Skeletal muscle tissue (tissue), 4 donors: ENCODE results near the gene KNL1. TPM values are rescaled to one million over a fixed set of nuclear protein-coding genes. Genes with fewer than 3 reads are reported as not detected.

Experiments used
- H3K27ac ChIP-seq: one replicate; pipeline ENCODE4 v1.7.0; 2013; ENCODE audit warnings: mild to moderate bottlenecking, low read depth, low read length, inconsistent platforms
- H3K27me3 ChIP-seq, 3 donors: one replicate each; pipeline ENCODE4 v1.7.0; 2013; ENCODE audit warnings: low read length in 3 of 3; ENCODE audit not compliant: control insufficient read depth in 3 of 3, insufficient read depth in 3 of 3
- H3K36me3 ChIP-seq, 3 donors: one replicate each; pipeline ENCODE4 v1.7.0; 2013; ENCODE audit warnings: low read length in 3 of 3; ENCODE audit not compliant: control insufficient read depth in 3 of 3, insufficient read depth in 3 of 3
- H3K4me1 ChIP-seq, 3 donors: one replicate each; pipeline ENCODE4 v1.7.0; 2013; ENCODE audit warnings: low read length in 3 of 3, mild to moderate bottlenecking in 3 of 3; ENCODE audit not compliant: control insufficient read depth in 3 of 3, insufficient read depth in 3 of 3
- H3K4me3 ChIP-seq, 3 donors: one replicate each; pipeline ENCODE4 v1.7.0; 2013; ENCODE audit warnings: low read length in 3 of 3
- H3K9ac ChIP-seq, 3 donors: one replicate each; pipeline ENCODE4 v1.7.0; 2013; ENCODE audit warnings: low read length in 3 of 3, mild to moderate bottlenecking in 3 of 3, moderate library complexity in 2 of 3, low read depth in 1 of 3
- H3K9me3 ChIP-seq, 3 donors: one replicate each; pipeline ENCODE4 v1.7.0; 2013; ENCODE audit warnings: low read length in 3 of 3; ENCODE audit not compliant: control insufficient read depth in 3 of 3
- total RNA-seq: library from RNA; depleted of rRNA; stranded (reverse); fragments of >200 nt; gene quantifications from one replicate; pipeline ENCODE4 v1.2.3, GENCODE V29; 2014
- donor health status: Osteomylitis.

KNL1 gene
- total RNA-seq, 1 donor from 2014 or later, result 6.3 TPM

DNA sequence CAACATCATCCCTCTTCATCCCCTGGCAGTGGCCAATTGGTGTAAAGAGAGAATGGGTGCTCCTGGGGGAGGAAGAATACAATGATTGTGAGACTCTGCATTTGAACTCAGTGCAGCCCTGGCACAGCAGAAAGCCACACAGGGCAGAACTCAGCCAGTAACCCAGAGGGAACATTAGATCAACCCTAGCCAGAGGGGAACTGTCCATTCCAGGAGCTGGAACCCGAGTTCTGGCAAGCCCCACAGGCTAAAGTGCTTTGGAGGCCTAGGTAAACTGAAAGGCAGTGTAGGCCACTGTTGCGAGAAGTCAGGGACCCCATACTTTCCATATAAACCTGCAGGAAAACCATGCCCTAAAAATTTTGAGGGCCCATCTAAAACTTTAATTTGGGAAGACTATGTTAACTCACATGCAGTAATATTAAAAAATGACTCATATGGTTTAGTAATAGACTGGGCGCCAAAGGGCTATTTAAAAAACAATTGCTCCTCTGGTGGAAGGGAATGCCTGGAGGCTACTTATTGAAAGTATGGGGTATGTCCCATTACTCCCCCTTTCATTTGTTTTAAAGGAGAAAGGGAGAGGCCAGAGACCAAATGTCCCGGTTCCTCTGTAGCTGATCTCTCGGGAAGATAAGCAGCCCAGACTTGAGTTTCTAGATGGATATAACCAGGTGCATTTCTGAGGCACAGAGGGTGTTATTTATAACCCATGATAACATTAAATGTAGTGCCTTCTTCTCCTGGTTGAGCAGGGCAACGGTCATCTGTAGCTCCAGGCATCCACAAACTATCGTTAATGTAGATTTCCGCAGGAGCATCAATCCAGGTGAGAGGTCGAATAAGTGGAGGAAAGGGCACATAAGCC is 95.1 kb downstream of the KNL1 start:
- Histone ChIP-seq H3K27me3 (no peaks in the 10 kb centered on the region), H3K9ac (no peak overlapping the region), H3K4me1 (peaks cover 5 to 13% (median 12%) of the 10 kb centered on the region in 3 donors), H3K4me3 (no peak overlapping the region), H3K27ac (peak overlapping the region; percentile 69), H3K9me3 (no peaks in the 10 kb centered on the region), H3K36me3 (peaks cover 3 to 7% (median 5%) of the 10 kb centered on the region in 3 donors)

DNA sequence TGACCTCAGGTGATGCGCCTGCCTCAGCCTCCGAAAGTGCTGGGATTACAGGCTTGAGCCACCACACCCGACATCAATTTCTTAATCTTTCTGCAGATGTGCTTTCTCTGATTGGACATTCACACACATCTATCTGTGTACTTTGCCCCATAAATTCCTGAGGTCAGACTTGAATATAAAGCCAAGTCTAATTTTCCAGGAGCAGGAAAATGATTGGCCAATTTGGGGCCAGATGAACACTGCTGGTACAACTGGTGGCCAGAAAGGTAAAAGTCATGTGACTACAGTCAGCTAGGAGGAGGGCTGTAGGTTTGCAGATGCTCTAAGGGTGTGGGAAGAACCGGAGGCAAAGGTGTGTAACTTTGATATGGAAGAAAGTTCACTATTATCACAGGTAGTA is 97.7 kb downstream of the KNL1 start:
- Histone ChIP-seq H3K4me3 (no peak overlapping the region), H3K27ac (no peak overlapping the region), H3K9ac (no peak overlapping the region), H3K4me1 (peaks cover 14 to 26% (median 21%) of the 10 kb centered on the region in 3 donors), H3K27me3 (no peaks in the 10 kb centered on the region), H3K36me3 (peaks cover 3 to 7% (median 5%) of the 10 kb centered on the region in 3 donors), H3K9me3 (no peaks in the 10 kb centered on the region)

DNA sequence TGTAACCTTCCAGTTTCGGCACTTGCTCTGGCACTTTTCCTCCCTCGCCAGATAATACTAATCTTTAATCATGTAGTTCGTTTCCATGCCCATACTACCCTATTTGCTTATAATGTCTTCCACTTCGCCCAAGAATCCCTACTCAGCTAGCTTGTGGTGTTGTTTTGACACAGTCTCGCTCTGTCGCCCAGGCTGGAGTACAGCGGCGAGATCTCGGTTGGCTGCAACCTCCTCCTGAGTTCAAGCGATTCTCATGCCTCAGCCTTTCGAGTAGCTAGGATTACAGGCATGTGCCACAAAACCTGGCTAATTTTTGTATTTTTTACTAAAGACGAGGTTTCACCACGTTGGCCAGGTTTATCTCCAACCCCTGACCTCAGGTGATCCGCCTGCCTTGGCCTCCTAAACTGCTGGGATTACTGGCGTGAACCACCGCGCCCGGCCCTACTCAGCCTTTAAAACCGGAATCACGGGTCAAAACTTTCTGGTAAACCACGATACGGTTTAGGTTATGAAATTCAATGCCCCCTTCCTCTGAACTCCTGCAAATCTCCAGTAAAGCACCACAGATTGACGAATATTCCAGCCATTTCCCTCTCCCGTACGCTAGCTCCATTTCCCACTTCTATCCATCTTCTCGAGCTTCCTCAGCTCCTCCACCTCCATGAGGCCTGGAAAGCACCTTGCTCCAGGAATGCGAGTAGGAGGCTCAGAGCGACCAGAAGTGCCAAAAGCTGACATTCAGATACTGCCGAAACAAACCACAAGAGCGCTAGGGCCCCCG is 100.0 kb downstream of the KNL1 start:
- peaks cover 14 to 21% (median 18%) of the 10 kb centered on the region in 3 donors for H3K4me1 ChIP-seq
- H3K27ac ChIP-seq, result peak overlapping the region; percentile 98
- H3K36me3 ChIP-seq, result peaks cover 3 to 7% (median 5%) of the 10 kb centered on the region in 3 donors
- H3K4me3 ChIP-seq, result peak overlapping the region; percentile 94 to 99 (median 98)
- H3K27me3 ChIP-seq, result no peaks in the 10 kb centered on the region
- H3K9ac ChIP-seq, result peak overlapping the region; percentile 99 to 100 (median 99)
- H3K9me3 ChIP-seq, result no peaks in the 10 kb centered on the region

DNA sequence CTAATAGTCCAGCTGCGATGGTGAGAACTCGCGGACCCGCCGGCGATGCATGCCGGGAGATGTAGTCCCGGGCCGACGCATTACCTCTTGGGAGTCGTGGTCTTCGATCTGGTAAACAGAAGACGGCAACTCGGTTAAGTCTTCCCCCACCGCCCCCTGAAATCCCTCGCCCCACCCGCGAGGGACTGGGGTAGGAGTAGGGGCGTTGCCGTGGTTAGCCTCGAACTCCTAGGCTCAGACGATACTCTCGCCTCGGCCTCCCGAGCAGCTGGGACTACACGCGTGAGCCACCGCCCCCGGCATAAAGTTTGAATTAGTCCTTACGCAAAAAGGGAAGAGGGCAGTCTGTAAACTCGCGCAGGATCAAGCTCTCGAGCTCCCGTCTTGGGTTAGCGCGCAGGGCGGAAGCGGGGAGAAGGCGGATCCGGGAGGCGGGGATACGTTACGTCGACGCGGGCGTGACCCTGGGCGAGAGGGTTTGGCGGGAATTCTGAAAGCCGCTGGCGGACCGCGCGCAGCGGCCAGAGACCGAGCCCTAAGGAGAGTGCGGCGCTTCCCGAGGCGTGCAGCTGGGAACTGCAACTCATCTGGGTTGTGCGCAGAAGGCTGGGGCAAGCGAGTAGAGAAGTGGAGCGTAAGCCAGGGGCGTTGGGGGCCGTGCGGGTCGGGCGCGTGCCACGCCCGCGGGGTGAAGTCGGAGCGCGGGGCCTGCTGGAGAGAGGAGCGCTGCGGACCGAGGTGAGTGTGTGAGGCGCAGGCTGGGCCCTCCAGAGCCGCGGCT is 100.8 kb downstream of the KNL1 start, which contains the start of gene RAD51:
RAD51 (plus strand) TSS at position 487 of the 781 bp plus-strand sequence. CDS start 3,585 bp downstream, outside the sequence.
- H3K9ac ChIP-seq, result peak within 1 kb of the TSS; percentile 99 to 100 (median 99)
- H3K4me1 ChIP-seq, result peaks cover 14 to 21% (median 17%) of the 10 kb centered on the region in 3 donors
- H3K27me3 ChIP-seq, result no peaks in the 10 kb centered on the region
- peak within 1 kb of the TSS; percentile 98 for H3K27ac ChIP-seq
- peaks cover 3 to 7% (median 5%) of the 10 kb centered on the region in 3 donors for H3K36me3 ChIP-seq
- no peaks in the 10 kb centered on the region for H3K9me3 ChIP-seq
- H3K4me3 ChIP-seq, result peak within 1 kb of the TSS; percentile 94 to 99 (median 98)

DNA sequence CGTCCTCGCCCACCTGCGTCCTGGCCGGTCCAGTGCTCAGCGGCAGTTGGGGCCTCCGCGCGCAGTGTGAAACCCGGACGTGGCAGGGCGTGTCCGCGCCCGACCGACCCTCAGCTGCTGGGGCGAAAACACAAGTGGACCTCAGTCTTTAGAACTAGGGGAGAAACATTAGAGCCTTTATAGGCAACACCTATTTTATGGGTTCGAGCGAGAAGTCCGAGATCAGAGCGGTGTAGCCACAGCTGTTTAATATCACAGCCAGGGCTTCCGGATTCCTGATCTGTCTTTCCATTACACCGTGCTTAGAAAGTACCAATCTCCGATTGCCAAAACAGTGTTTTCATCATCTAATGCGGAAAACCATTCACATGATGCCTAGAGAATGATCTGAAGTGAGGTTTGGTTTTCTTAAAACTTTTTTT is 101.4 kb downstream of the KNL1 start:
- peaks cover 3 to 7% (median 5%) of the 10 kb centered on the region in 3 donors for H3K36me3 ChIP-seq
- no peaks in the 10 kb centered on the region for H3K27me3 ChIP-seq
- H3K4me3 ChIP-seq, result peak overlapping the region; percentile 94 to 99 (median 98)
- no peaks in the 10 kb centered on the region for H3K9me3 ChIP-seq
- peak overlapping the region; percentile 98 for H3K27ac ChIP-seq
- peak overlapping the region in 2 of 3 donors; percentile 99 to 100 for H3K9ac ChIP-seq
- H3K4me1 ChIP-seq, result peaks cover 14 to 21% (median 17%) of the 10 kb centered on the region in 3 donors

DNA sequence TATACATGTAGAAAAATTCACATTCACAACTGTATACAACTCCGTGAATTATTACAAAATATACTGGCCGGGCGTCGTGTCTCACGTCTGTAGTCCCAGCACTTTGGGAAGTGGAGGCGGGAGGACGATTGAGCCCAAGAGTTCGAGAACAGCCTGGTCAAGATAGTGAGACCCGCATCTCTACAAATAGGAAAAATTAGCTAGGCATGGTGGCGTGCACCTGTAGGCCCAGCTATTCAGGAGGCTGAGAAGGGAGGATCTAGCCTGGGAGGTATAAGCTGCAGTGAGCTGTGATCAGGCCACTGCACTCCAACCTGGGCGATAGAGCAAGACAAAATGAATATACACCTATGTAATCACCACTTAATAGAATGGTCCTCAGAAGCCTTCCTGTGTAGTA is 102.2 kb downstream of the KNL1 start:
- peaks cover 3 to 7% (median 5%) of the 10 kb centered on the region in 3 donors for H3K36me3 ChIP-seq
- no peak overlapping the region for H3K4me3 ChIP-seq
- no peaks in the 10 kb centered on the region for H3K9me3 ChIP-seq
- no peak overlapping the region for H3K9ac ChIP-seq
- H3K27me3 ChIP-seq, result no peaks in the 10 kb centered on the region
- H3K4me1 ChIP-seq, result peaks cover 14 to 21% (median 17%) of the 10 kb centered on the region in 3 donors
- H3K27ac ChIP-seq, result no peak overlapping the region

DNA sequence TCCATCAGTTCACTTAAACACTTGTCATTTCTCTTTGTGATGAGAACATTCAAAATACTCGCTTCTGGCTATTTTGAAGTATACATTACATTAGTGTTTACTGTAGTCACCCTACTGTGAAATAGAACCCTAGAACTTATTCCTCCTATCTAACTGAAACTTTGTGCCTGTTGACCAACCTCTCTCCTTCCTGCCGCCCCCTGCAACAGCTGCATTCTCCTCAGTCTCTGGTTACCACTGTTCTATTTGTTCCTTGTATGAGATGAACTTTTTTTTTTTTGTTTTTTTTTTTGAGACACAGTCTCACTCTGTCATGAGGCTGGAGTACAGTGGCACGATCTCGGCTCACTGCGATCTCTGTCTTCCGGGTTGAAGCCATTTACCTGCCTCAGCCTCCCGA is 103.9 kb downstream of the KNL1 start:
- Histone ChIP-seq H3K36me3 (no peaks in the 10 kb centered on the region), H3K27me3 (no peaks in the 10 kb centered on the region), H3K4me1 (peaks cover 14 to 21% (median 17%) of the 10 kb centered on the region in 3 donors), H3K9ac (no peak overlapping the region), H3K4me3 (no peak overlapping the region), H3K27ac (no peak overlapping the region), H3K9me3 (no peaks in the 10 kb centered on the region)

DNA sequence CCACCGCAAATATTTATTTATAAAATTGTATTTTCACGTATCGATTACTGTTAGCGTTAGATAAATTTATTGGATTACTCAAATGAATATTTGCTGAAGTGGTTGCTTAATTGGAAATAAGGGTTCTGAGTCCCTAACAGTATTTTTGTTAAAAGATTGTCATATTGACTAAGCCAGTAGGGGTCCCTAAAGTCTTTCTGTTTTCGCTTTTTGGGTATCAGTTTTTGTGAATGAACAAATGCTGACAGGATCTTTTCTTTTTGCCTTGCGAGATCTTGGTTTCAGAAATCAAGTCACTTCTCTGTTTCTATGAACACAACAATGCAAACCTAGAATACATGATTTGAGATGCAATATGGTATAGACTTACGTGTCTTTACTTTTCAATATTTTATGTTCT is 108.0 kb downstream of the KNL1 start:
- no peaks in the 10 kb centered on the region for H3K36me3 ChIP-seq

DNA sequence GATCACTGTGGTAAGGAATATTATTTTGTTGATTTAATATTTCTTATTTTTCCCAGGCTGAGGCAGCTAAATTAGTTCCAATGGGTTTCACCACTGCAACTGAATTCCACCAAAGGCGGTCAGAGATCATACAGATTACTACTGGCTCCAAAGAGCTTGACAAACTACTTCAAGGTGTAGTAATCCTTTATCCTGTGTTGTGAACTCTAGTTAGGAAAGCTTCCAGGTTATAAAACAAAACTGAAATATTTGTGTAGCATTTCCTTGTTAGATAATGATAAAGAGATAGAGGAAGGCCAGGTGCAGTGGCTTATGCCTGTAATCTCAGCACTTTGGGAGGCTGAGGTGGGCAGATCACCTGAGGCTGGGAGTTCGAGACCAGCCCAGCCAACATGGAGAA is 112.1 kb downstream of the KNL1 start:
- Histone ChIP-seq H3K27me3 (no peaks in the 10 kb centered on the region), H3K36me3 (no peaks in the 10 kb centered on the region), H3K4me3 (no peak overlapping the region), H3K9ac (no peak overlapping the region), H3K9me3 (no peaks in the 10 kb centered on the region), H3K27ac (no peak overlapping the region), H3K4me1 (no peaks in the 10 kb centered on the region)

More for the DNA sequence above, 108.0 kb downstream of the KNL1 start:
- Histone ChIP-seq H3K27ac (no peak overlapping the region), H3K4me1 (no peaks in the 10 kb centered on the region), H3K9ac (no peak overlapping the region), H3K9me3 (no peaks in the 10 kb centered on the region), H3K27me3 (no peaks in the 10 kb centered on the region), H3K4me3 (no peak overlapping the region)
